PC-9 (cell line): Measurements from ENCODE around the gene ZSCAN21. TPM values are rescaled to one million over a fixed set of nuclear protein-coding genes. Genes with fewer than 3 reads are reported as not detected.

Source experiments
- BruUV-seq: library from RNA; stranded (reverse); fragments of 400-500 nt; replicated peaks from 2 replicates; lab custom pipeline; 2021; lab: Mats Ljungman, UMichigan
- CTCF ChIA-PET: fragments of 300-600 bp; sonication (Branson Sonifier 250); formaldehyde crosslinking; loops from one replicate; lab custom pipeline; 2022; ENCODE audit warnings: antibody characterized with exemption; lab: Charles Lee
- POLR2A ChIA-PET: fragments of 300-600 bp; sonication (Branson Sonifier 250); formaldehyde crosslinking; loops from one replicate; lab custom pipeline; 2022; ENCODE audit warnings: antibody characterized with exemption; ENCODE audit not compliant: unreplicated experiment; lab: Charles Lee
- DNase-seq, 2 experiments: peaks; one replicate each; pipeline versions ENCODE4 v3.0.0 to v3.0.0-alpha.2; 2015 to 2022; ENCODE audit warnings: mixed read lengths in 1 of 2
- H2AFZ ChIP-seq: fragments of 200-600 bp; sonication (generic); 2 replicates; pipeline ENCODE4 v1.8.1; 2017; ENCODE audit warnings: antibody characterized with exemption
- H3F3A ChIP-seq: fragments of 200-600 bp; sonication (generic); 2 replicates; pipeline ENCODE4 v1.8.1; 2017; ENCODE audit warnings: antibody characterized with exemption, mild to moderate bottlenecking, low read depth; ENCODE audit not compliant: insufficient read depth
- H3K27ac ChIP-seq: fragments of 200-600 bp; sonication (generic); 2 replicates; pipeline ENCODE4 v1.6.1; 2016; ENCODE audit warnings: mixed run types
- H3K27me3 ChIP-seq: fragments of 200-600 bp; sonication (generic); 2 replicates; pipeline ENCODE4 v1.6.1; 2016; ENCODE audit warnings: low read depth, mixed run types; ENCODE audit not compliant: insufficient read depth
- H3K36me3 ChIP-seq: fragments of 200-600 bp; sonication (generic); 2 replicates; pipeline ENCODE4 v1.6.1; 2016; ENCODE audit warnings: low read depth, mixed run types
- H3K4me1 ChIP-seq: fragments of 200-600 bp; sonication (generic); replicated peaks from 2 replicates; pipeline ENCODE4 v1.6.1; 2016; ENCODE audit warnings: mixed run types; ENCODE audit not compliant: insufficient read depth
- H3K4me2 ChIP-seq: fragments of 200-600 bp; sonication (generic); 2 replicates; pipeline ENCODE4 v1.6.1; 2017; ENCODE audit warnings: mixed run types
- H3K4me3 ChIP-seq: fragments of 200-600 bp; sonication (generic); 2 replicates; pipeline ENCODE4 v1.6.1; 2016; ENCODE audit warnings: mixed run types
- H3K79me2 ChIP-seq: fragments of 200-600 bp; sonication (generic); 2 replicates; pipeline ENCODE4 v1.6.1; 2017; ENCODE audit warnings: low read depth, mixed run types
- H3K9me2 ChIP-seq: fragments of 200-600 bp; sonication (generic); 2 replicates; pipeline ENCODE4 v1.8.1; 2017; ENCODE audit warnings: mild to moderate bottlenecking; ENCODE audit not compliant: insufficient read depth
- H3K9me3 ChIP-seq: fragments of 200-600 bp; sonication (generic); 2 replicates; pipeline ENCODE4 v1.8.1; 2016; ENCODE audit warnings: low read depth; ENCODE audit not compliant: insufficient read depth
- H4K20me1 ChIP-seq: fragments of 200-600 bp; sonication (generic); 2 replicates; pipeline ENCODE4 v1.8.1; 2017; ENCODE audit not compliant: insufficient read depth
- CTCF ChIP-seq: fragments of 200-600 bp; sonication (generic); conservative IDR thresholded peaks from 2 replicates; pipeline ENCODE4 v1.6.1; 2017; ENCODE audit warnings: mixed run types, antibody characterized with exemption, mild to moderate bottlenecking, moderate library complexity
- EZH2 ChIP-seq: fragments of 200-600 bp; sonication (generic); IDR thresholded peaks from 2 replicates; pipeline ENCODE4 v1.8.0; 2017; ENCODE audit warnings: antibody characterized with exemption, low read depth
- intact Hi-C: fragments of 100-400 bp; cut with micrococcal nuclease; formaldehyde crosslinking; loops from one replicate; pipeline ENCODE4 v1.10.0; 2022; ENCODE audit not compliant: unreplicated experiment
- total RNA-seq: library from RNA; stranded (reverse); gene quantifications from 2 replicates; pipeline ENCODE4 v1.2.3, GENCODE V29; 2021

The ZSCAN21 gene
- total RNA-seq, 1 experiment from 2014 or later, result 8.9 TPM

DNA sequence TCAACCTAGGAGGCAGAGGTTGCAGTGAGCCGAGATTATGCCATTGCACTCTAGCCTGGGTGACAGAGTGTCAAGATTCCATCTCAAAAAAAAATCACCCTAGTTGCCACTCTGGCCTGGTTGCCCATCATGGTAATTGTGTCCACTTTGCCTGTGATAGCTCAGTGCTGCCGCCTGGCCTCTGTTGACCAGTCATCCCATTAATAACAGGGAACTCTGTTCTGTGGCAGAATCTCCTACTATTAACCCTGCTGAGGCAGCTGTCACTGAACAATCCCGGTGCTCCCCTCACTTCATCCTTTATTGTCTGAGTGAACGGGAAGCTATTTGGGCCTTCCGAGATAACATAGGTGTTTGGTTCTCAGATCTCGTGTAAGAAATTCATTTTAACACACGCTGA is 17.4 kb downstream of the ZSCAN21 start:
- Histone ChIP-seq H2AFZ (no peak overlapping the region), H3K4me1 (no peaks in the 10 kb centered on the region), H3K9me3 (peaks cover 23% of the 10 kb centered on the region), H3K4me2 (no peak overlapping the region), H3F3A (peaks cover 14% of the 10 kb centered on the region; the same call in 1 of the 2 replicates), H3K27me3 (no peaks in the 10 kb centered on the region), H3K9me2 (no peaks in the 10 kb centered on the region), H3K27ac (no peak overlapping the region), H3K79me2 (no peaks in the 10 kb centered on the region), H3K4me3 (no peak overlapping the region), H4K20me1 (no peaks in the 10 kb centered on the region), H3K36me3 (peaks cover 37% of the 10 kb centered on the region)
- CTCF ChIA-PET, result no interaction called here
- BruUV-seq, result no TSS peak
- DNase-seq, result no peak
- POLR2A ChIA-PET, result no interaction called here
- intact Hi-C loops, result no loop called here
- TF ChIP-seq EZH2, result no peak
- no peak for TF ChIP-seq CTCF

DNA sequence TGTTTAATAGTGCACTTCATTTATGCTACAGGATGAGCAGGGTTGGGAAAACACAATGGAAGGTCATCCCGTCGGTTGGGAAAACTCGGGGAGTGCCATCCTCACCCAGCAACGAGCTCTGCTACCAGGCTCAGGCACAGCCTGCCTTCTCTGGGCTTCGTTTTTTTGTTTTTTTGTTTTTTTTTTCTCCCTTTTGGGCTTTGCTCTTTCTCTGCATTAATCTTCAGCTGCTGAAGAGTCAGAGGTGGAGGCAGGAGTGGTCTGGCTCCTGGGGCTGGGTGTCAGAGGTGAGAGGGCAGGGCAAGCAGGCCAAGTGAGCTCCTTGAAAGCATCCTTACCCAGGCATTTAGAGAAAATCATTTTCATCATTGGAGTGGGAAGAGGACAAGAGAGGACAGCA is 20.4 kb downstream of the ZSCAN21 start:
- no peak overlapping the region for H3K27ac ChIP-seq
- no peak for DNase-seq
- H3K36me3 ChIP-seq, result peaks cover 64% of the 10 kb centered on the region
- no peaks in the 10 kb centered on the region for H3K9me2 ChIP-seq
- TF ChIP-seq EZH2 (no peak), CTCF (no peak)
- H4K20me1 ChIP-seq, result no peaks in the 10 kb centered on the region
- peaks cover 52% of the 10 kb centered on the region for H3K9me3 ChIP-seq
- no peak overlapping the region for H3K4me2 ChIP-seq
- CTCF ChIA-PET, result no interaction called here
- POLR2A ChIA-PET, result interaction anchor here (0.7 kb wide), 1 partner anchor 10 kb away, joined by 3 read pairs; no protein-coding TSS in a partner anchor
- intact Hi-C loops, result no loop called here
- H3K79me2 ChIP-seq, result no peaks in the 10 kb centered on the region
- no peaks in the 10 kb centered on the region for H3K4me1 ChIP-seq
- H3K4me3 ChIP-seq, result no peak overlapping the region
- no peaks in the 10 kb centered on the region for H3K27me3 ChIP-seq
- no TSS peak for BruUV-seq
- peaks cover 14% of the 10 kb centered on the region; the same call in 1 of the 2 replicates for H3F3A ChIP-seq
- no peak overlapping the region for H2AFZ ChIP-seq

- H3K4me2 ChIP-seq, result no peak overlapping the region
- BruUV-seq, result no TSS peak
- no peaks in the 10 kb centered on the region for H3K79me2 ChIP-seq
- H3K4me1 ChIP-seq, result no peaks in the 10 kb centered on the region
- POLR2A ChIA-PET, result no interaction called here
- CTCF ChIA-PET, result no interaction called here
- H3F3A ChIP-seq, result peaks cover 8% of the 10 kb centered on the region; the same call in 1 of the 2 replicates
- no peak for TF ChIP-seq EZH2
- no peak for TF ChIP-seq CTCF
- no peak for DNase-seq
- peaks cover 73% of the 10 kb centered on the region for H3K36me3 ChIP-seq
- no peak overlapping the region for H2AFZ ChIP-seq
- no peaks in the 10 kb centered on the region for H3K9me2 ChIP-seq
- H3K4me3 ChIP-seq, result no peak overlapping the region
- no peaks in the 10 kb centered on the region for H3K27me3 ChIP-seq
- peaks cover 52% of the 10 kb centered on the region for H3K9me3 ChIP-seq
- H3K27ac ChIP-seq, result no peak overlapping the region
- no peaks in the 10 kb centered on the region for H4K20me1 ChIP-seq
- intact Hi-C loops, result no loop called here
Observed at GRCh38 chr7:100071018-100071723, 21.6 kb downstream of the ZSCAN21 start.
